HG03571 (cell line): Measurements from ENCODE around the gene MITF.

Experiments
- ATAC-seq: cut with Tn5 transposase; IDR thresholded peaks from one replicate; pipeline ENCODE4 v1.9.1; 2021; ENCODE audit not compliant: unreplicated experiment

The MITF gene

GRCh38 chr3:69724722-69725435 is 14.4 kb upstream of the MITF start:
- ATAC-seq, result no peak

DNA sequence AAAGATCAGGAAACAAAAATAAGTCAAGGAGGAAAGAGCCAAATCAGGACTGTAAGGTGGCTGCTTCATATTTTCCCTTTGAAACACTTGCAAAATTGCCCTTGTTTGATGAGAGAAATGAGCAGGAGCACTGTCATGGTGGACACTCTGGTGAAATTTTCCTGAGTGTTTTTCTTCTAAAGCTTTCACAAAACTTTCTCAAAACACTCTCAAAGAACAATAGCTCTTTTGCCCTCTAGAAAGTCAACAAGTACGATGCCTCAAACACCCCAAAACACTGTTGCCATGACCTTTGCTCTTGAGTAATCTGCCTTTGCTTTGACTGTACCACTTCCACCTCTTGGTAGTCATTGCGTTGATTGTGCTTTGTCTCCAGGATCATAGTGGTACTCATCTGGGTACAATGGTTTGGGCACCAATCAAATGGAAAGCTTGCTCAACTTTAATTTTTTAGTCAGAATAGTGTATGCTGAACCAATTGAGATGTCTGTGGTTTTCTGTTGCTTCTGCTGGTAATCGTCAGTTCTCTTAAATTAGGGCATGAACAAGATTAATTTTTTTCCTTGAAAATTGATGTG is 13.2 kb upstream of the MITF start:
- no peak for ATAC-seq

DNA sequence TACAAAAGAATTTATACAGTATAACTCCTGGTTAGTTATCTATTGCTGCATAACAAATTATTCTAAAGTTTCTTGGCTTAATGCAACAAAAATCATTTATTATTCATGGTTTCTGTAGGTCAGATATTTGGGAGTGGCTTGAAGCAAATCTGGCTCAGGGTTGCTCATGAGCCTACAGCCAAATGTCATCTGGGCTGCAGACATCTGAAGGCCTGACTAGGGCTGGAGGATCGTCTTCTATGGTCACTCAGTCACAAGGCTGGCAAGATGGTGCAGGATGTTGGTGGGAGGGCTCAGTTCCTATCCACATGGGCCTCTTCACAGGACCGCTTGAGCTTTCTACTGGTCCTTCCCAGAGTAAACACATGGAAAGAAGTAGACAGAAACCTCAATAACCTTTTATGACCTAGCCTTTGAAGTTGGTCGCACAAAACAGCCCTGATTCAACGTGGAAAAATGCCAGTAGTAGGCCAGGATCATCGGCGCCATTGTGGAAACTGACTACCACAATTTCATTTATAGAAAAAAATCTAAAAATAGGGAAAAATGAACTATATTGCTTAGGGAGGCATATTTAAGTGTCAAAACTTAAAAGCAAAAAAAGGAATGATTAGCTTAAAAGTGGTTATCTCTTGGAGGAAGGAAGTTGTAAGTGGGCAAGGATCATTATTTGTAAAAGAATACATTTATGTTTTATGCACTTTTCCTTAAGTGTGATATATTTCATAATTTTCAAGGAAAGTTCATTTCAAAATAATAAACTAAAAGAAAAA is 9.9 kb upstream of the MITF start:
- no peak for ATAC-seq

GRCh38 chr3:69731080-69731479 is 8.2 kb upstream of the MITF start:
- ATAC-seq, result no peak

GRCh38 chr3:69735893-69736292 is 3.4 kb upstream of the MITF start:
- ATAC-seq, result no peak

DNA sequence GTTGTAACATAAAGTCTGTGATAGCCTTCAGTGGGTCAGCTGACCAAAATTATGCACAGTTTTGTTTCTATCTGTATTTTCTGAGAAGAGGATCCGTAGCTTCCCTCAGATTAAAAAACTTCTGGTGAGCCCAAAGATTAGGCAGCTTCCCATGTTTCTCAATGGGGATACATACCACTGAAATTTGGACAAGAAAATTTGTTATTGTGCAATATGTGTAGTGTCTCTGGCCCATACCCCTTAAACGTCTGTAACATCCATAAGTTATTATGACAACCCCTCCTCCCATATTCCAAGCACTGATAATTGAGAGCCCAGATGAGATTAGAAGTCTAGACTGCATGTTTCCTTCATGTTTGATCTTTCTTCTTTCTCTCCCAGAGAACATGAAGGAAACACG is 1.9 kb upstream of the MITF start:
- no peak for ATAC-seq

DNA sequence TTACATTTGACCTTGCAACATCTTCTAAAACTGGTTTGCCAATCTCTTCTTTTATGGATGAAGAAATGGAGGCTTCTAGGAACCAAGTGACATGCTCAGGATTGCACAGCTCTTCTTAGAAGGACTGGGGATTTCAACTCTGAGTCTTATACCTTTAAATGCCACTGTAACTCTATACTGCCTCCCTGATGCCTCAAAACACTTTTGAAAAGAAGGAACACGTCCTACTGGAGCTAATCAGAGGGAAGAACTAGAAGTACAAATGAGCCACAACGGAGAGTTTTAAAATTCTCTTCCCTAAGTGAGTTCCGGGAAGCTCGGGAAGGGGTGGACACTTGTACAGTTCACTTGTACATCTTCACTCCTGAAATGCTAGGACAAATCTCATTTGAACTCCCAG is 949 bp upstream of the MITF start:
- ATAC-seq, result no peak

- ATAC-seq, result no peak
These were observed 433 bp upstream of the MITF start for GRCh38 chr3:69738859-69739203.

- no peak for ATAC-seq
These were observed 1.1 kb downstream of the MITF start for GRCh38 chr3:69740103-69741021.

DNA sequence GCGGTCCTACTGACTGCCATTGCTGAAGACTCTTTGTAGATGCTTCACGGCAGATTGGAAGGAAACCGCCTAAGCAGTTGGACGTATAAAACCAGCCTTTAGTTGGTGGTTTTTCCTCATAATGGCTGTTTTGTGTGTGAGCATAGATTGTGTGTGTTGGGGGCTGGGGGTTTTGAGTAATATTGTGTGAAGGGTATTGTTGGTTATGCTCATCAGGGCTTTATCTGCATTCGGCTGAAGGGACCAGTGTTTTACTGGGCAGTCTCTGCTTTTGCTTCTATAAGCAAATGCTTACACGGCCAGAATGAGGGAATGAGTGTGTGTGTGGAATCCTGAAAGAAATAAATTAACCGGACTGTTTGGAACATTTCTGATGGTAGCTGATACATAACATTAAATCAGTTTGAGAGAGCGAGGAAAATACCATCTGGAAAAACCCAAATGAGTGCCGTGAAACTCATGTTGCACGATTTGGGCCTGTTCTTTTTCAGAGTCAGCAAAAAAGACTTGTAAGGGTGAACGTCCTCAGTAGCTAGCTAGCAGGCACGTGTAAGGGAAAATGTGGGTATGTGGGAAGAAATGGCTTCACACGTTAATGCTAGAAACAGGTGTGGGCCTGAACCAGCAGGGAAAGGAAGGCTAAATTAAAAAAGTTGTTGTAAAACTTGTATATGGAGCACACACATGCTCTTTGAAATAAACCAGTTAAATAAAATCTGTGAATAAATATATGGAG is 1.9 kb downstream of the MITF start:
- ATAC-seq, result no peak

- no peak for ATAC-seq
These were observed 3.1 kb downstream of the MITF start for GRCh38 chr3:69742391-69742790.

DNA sequence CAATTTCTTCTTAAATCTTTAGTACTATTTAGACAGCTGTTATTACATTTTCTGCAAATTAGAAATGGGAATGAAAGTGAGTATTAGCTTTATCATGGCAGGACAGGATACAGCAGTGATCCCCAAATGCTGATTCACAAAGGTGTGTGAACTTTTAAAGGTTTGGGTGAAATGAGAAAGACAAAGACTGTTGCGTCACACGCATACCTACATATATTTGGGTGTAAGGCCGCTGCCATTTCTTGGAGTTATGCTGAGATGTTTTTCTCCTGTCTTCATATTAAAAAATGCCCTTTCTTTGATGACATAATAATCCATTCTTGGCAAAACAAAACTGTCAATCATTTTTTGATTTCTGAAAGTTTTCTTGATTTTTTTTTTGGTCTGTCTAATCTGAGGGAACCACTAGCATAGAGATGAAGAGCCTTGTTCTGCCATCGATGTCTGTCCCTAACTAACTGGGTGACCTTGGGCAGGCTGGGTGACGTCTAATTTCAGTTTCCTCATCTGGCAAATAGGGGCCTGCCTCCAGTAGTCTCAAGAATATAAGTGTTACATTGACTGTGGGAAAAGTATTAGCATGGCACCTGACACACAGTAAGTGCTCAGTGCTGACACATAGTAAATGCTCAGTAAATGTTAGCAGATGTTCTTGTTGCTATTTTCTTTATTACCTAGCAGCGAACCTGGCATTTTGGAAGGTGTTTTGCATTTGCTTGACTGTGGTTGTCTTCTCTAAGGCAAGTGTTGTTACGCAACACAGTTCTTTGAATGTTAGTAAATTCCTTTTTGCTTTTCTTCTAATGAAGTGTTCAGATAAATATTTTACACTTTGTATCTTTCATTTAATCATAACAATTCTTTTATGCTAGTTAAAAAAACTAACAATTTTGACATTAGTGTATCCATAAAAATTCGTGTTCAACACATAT is 5.0 kb downstream of the MITF start:
- no peak for ATAC-seq

- ATAC-seq, result no peak
These were observed 6.2 kb downstream of the MITF start for GRCh38 chr3:69745505-69745904.

DNA sequence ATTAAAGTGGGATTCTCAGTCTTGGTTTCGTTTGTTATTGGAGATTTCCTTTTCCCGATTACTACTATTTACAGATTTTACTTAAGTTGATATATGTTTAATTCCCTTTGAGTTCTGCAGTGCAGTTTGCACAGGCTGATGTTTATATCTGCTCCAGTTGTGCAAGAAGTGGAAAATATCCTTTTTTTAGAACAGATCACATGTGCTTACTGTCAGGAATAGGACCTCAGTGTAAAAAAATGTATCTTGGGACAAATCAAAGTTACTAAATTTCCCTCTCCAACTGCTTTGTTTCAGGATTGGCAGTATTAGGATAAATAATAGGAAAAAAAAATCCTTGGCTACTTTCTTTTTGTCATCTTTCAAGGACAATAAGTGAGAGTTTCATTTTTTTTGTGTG is 6.9 kb downstream of the MITF start:
- no peak for ATAC-seq

DNA sequence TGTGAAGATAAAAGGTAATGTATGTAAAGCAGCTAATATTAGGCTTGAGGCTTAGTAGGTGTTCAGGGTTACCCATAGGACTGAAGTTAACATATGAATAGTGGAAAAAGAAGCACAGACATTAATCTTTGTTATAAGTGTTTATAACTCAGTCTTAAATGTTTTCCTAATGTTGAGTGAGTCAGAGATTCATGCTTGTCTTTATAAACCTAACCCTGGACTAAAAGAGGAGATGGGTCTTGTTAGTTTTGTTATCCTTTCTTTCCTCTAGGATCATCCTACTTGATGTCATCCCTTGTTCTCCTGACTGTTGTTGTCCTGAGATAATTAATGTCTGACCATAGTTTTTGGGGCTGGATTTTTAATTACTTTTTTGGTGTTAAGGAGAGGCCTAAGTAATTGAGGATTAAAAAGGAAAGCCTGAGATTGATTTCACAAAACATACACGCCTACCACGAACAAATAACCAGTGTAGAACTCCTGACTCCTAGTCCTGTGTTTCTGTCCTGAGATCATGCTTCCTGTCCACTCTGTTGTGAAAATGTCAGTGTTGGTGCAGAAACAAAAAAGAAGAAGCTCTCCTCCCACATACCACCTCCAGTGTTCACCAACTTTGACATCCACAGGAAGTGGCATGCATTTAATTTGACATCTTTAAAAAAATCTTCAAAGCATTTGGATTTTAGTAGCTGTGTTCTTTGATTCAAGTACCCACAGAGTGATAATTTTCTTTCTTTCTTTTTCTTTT is 8.4 kb downstream of the MITF start:
- ATAC-seq, result no peak

DNA sequence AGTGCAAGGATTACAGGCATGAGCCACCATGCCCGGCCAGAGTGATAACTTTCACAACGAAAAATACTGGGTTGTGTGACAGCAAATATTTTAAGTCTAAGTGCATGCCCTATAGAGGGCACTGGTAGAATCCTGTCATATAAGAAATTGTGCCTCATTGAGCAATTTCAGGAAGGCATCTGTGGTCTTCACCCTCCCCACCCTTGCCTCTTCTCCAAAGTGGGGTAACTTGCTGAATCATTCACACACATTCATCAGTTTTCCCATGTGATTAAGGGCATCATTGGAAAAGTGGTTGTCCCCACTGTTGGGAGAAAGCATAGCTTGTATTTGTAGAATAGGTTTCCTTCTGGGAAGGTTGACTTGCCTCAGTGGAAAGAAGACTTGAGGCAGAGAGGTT is 9.2 kb downstream of the MITF start:
- no peak for ATAC-seq

DNA sequence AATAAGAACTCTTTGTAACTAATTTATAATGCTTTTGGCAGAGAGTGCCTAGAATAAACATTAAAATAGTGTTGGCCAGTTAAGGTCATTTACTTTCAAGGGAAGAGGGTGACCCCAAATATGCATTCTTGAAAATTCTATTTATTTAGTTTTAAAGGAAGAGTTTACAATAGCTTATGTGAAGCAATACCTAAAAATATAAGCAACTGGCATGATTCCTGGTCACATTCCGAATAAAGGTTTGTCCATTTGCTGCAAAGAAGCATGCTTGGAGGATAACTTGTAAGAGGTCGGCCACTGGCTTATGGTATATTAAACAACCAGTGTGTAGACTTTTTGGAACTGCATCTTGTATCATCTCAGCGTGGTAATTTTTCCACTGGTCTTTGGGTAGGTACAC is 10.2 kb downstream of the MITF start:
- no peak for ATAC-seq

- no peak for ATAC-seq
These were observed 11.3 kb downstream of the MITF start for GRCh38 chr3:69750549-69750948.

- no peak for ATAC-seq
These were observed 11.8 kb downstream of the MITF start for GRCh38 chr3:69751074-69751476.
